IPS-11a (cell line): Measurements from ENCODE around the gene ETV6.

Experiments used
- H3K4me3 ChIP-seq: one replicate; pipeline ENCODE4 v1.5.1; 2013; ENCODE audit warnings: low read depth, low read length, control low read depth

ETV6 gene

DNA sequence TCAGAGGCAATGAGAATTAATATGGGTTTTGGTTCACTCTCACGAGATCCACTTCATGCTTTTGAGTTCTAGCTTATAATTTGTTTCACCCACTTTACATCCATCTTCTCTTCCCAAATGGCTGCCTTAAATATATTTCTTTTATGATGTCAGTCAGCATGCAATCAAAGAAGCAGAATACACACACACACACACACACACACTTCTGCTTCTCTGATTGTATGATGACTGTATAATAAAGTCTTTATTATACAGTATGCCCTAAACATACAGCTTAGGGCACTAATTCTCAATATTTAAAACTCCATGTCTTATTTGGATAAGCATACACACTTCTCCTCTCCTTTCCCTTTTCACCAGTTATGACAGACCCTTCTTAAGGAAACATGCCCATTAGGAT lies 6.7 kb upstream of the ETV6 start:
- H3K4me3 ChIP-seq = no peak overlapping the region

DNA sequence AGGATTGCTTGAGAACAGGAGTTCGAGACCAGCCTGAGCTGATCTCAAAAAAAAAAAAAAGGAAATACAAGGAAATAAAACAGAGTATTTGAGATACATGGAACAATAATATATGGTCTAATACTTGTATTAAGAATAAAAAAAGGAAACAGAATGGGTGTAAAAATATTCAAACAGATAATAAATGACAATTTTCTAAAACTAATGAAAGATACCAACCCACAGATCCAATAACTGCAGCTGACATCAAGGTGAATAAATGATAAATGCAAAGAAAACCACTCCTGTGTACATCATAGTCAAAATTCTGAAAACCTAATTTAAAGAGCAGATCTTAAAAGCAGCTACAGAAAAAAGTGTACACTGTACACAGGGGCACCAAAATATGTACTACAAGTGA lies 4.1 kb upstream of the ETV6 start:
- no peak overlapping the region for H3K4me3 ChIP-seq

DNA sequence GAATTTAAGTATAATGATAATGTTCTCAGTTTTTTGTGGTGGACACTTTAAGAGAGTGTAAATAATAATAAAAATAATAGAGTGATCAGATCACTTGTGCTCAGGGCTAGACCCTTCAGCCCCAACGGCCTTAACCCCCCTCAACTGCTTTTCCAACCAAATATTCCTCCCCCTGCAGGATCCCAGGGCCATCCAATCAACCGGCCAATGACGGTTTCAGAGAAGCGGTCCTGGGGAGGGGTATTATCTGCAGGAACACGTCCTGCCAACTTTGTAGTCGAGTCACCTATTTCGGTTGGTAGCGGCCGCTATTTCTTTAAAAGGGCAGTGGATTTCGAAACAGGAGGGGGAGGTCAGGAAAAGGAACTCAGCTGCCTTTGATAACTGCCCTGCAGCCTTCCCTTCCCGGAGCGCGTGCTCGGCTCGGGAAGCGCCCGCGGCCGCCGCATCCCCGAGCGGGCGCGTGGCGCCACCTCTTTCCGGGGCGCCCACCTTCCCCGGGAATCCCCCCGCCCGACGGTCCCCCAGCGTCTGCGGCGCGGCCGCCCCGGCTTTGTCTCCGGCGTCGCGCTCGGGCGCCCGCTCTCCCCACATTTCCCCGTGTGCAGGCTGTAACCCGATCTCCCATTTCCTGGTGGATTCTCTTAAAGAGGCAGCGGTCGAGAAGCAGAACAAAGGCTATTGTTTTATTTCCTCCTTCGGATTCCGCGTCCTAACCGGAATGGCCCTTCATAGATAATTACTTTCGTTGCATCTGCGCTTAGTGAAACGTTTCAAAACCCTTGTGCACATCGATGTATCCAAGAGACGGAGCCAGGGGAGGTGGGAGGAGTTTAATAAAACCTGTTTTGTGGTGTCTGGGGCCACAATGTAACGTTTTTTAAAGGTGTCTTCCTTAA lies 711 bp upstream of the ETV6 start:
- H3K4me3 ChIP-seq = peak overlapping the region; percentile 41

DNA sequence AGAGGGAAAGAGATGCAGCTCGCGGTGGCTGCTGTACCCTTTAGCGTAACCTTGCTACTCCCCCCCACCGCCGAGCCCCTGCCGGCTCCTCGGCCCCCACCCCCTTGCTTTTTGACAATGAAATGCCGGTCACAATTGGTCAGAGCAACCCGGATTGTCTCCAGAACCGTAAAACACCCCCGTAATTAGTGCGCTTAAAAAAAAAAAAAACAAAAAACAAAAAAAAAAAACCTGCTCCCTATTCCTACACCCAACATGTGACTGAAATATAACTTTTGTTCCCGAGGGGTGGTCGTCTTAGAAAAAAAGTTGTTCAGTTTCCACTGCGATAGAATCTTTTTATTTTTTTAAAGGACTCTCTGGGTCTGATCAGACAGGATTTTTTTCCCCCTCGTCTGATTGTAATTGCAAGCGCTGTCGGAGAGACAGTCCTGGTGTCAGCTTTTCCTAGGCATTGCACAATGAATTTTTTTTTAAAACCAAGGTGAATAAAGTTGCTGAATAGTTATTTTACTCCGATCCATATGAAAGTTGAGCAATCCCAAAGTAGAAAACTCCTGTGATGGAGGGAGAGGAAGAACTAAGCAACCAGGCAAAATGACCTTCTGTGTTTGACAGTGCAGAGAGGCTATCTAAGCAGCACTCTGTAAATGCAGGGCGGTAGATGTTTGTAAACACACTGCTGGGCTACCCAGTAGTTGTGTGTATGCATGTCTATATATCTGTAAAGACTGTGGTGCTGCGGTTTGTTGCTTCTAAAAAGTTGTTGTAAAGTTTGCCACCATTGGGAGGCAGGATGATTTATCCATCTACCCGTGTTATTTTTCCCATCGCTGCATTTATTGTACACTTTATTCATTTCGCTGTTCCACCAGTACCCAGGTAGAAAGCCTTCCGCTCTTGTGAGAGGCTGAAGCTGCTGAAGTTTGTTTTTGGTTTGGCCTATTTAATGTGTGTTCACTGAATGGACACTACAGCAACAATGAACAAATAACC lies 1.1 kb downstream of the ETV6 start:
- peak overlapping the region; percentile 73 for H3K4me3 ChIP-seq

DNA sequence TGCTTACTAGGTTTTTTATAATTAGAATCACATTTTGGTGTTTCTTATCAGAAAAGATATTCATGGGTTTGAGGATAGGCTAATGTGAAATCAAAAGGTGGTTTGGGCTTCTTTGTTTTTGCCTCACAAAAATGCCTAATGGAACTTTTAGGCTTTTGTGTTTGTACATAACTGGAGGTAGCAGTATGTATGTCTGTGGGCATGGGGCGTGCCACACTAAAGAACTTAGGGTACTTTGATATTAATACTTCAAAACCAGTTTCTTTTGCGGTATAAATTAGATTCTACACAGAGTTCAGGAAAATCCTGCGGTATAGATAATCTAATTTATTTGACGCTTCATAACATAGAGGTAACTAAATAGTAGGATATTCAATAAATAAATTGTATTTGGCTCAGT lies 1.9 kb downstream of the ETV6 start:
- no peak overlapping the region for H3K4me3 ChIP-seq

DNA sequence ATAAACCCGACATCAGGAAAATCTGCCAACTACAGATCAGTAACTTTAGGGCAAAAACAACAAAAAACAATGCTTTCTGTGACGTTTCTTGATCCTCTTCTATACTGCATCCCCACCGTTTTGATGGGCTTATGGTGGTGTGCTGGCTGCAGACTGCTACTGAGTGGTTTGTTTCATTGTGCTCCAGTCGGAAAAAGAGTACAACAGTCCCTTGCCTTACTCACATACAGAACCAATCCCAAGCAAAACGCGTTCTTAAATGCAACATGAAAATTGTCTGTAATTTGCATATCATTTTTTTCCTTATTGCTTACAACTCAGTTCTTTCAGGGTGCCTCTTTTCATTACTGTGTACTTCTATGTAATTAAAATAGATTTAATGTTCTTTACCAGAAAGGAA lies 2.3 kb downstream of the ETV6 start:
- H3K4me3 ChIP-seq = no peak overlapping the region

DNA sequence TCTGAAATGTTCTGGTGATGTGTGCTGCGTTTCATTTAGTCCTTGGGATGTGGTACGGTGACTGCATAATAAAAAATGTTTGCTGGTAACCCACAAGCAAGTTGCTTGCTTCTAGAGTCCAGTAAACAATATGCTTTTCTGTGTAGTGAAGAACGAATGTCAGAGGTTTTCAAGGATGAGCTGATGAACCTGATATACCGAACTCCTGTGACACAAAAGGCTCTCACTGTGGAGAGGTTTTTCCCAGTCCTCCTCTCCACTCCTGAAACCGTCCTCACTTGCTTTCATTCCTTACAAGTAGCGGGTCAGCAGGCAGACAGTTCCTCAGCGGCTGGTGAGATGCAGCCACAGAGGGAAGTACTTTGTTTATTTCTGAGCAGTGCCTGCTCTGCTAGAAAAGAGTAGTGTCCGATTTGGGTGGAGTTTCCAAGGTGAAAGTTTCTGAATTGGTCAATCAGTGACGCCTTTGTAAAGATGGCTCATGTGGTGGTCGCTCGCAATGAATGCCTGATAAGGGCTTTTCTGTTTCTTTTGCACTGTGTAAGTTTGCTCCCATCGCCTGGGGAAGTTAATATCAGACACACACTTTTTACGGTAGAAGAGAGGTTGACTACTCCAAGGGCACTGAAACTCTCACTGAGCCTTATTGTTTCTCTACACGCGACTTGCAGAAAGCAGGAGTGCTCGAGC lies 3.0 kb downstream of the ETV6 start:
- no peak overlapping the region for H3K4me3 ChIP-seq

DNA sequence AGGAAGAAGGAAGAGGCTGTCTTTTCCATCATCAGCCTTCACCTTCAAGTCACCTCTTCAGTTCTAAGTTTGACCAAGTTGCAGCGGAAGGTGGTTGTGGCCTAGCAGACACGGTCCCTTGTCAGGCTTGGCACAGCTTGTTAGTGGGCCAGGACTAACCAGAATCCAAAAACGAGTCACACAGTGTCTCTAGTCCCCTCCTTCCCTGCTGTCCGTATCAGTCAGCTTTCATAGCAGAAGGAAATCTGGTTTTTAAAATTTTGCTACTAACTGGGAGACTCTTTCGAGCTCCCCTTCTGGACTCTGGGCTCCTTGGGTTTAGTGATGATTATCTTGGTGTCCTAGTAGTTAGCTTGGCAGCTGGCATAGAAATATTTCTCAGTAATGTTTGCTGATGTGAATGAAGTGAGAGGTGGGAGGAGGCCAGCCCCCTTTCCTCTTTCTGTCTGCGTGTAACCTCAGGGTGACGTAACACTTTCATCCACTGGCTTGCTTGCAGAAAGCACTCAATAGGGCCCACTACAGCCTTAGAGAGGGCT lies 3.8 kb downstream of the ETV6 start:
- H3K4me3 ChIP-seq = no peak overlapping the region

DNA sequence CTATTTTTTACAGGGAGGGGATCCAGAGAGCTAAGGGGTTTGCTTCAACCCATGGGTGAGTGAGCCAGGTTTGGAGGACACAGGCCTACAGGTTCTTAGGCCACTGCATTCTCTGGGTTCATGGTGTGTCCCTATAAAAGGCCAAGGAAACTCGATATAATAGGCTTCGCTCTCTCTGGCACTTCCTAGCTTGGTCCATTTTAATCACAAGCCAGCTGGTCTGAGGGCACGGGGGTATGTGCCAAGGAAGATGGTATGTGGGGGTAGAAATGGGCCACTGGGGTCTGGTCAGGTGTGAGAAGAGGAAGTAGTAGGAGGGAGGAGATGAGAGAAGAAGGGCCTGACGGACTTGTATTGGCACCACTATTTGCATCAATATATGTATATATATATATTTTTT lies 4.9 kb downstream of the ETV6 start:
- no peak overlapping the region for H3K4me3 ChIP-seq

DNA sequence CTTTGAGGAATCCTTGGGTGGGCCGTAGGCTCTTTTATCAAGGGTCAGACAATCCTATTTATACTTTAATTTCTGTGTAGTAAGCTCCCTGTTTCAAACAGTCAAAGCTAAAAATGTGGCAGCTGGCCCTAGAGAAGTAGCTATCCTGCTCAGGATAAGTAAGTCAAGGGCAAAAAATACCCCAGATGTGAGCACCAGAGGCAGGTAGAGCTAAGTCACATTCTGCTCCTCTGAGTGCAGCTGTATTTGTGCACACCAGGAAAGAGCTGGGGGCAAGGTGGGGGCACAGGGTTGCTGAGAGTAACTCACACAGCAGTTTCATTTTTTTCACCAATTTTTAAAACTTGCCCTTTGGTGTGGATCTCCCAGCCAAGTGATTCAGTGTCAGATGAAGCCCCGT lies 5.3 kb downstream of the ETV6 start:
- H3K4me3 ChIP-seq = no peak overlapping the region

DNA sequence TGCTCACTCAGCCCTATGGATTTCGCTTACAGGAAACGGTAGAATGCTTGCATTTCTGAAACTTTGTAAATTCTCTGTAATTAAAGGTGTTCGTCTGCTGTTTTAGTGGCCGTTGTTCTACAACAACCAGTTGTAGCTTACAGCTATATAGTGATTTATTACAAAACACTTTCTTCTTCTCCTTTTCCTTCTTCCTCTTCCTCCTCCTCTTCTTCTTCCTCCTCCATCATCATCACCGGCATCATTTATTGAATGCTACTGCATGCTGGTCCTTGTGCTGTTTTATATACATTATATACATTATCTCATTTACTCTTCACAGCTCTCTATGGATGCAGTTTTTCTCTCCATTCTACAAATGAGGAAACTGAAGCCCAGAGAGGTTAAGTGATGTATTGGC lies 6.4 kb downstream of the ETV6 start:
- no peak overlapping the region for H3K4me3 ChIP-seq

DNA sequence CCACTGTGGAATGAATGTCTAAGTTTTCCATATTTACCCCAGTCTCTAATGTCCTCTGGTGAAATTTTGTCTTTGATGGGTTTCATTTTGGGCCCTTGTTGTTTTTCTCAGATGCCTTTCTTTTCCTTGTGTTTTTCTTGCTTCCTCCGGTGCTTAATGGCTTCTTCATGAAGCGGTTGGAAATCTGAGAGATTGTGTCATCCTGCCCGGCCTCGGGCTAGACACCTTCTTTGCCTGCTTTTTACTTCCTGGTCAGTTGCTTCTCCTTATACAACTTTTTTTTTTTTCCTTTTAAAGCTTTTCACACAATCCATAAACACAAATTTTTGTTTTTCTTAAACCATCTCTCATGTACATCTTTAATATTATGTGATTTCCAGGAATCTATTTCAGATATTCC lies 7.1 kb downstream of the ETV6 start:
- no peak overlapping the region for H3K4me3 ChIP-seq

DNA sequence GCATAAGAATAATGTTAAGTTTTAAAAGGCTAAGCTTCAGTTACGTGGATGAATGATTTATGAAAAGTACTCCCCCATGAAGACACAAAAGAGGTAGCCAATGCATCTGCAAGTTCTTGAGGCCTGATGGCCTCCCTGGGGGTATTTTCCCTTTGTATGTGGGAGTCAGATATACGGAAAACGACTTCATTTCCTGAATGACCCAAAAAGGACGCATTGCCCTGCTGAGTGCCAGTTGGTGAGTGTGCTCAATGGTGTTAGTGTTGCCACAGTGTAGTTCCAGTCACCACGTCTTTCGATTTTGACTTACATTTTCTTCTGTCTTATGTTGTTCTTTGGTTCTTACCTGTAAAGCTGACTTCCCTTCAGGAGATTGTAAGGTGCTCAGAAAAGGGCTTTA lies 8.0 kb downstream of the ETV6 start:
- no peak overlapping the region for H3K4me3 ChIP-seq

DNA sequence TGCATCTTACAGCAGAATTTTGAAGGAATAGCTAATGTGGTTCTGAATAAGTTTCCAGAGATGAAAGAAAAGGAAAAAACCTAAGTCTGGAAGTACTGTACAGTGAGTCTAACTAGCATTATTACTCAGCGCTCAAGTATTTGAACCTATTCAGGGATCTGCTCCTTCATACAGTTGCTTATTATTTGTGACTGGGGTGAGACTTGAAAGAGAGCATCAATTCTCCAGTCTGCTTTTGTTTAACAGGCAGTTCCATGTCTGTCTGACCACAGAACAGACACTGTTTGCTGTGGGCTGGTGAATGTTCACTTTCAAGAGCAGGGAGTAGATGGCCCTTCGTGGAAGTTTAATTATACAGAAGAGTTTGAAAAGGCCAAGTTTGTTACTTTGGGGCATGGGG lies 9.3 kb downstream of the ETV6 start:
- H3K4me3 ChIP-seq = no peak overlapping the region

DNA sequence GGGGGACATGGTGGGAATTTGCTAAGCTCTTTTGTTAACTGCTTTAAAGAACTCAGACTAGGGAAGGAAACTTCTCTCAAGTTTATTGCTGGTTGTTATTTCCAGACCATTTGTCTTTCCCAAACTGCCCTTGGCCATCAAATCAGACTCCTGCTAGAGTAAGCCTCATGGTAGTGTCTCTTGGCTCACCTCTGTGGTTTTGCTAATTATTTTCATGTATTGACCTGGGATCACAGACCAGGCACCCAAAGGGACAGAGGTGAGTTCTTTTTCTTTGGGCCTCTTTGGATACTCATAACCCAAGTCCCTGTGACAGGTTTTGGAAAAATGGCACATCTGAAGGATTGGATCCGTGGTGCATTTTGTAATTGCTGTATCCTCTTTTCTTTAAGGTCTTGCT lies 11.2 kb downstream of the ETV6 start:
- H3K4me3 ChIP-seq = no peak overlapping the region

DNA sequence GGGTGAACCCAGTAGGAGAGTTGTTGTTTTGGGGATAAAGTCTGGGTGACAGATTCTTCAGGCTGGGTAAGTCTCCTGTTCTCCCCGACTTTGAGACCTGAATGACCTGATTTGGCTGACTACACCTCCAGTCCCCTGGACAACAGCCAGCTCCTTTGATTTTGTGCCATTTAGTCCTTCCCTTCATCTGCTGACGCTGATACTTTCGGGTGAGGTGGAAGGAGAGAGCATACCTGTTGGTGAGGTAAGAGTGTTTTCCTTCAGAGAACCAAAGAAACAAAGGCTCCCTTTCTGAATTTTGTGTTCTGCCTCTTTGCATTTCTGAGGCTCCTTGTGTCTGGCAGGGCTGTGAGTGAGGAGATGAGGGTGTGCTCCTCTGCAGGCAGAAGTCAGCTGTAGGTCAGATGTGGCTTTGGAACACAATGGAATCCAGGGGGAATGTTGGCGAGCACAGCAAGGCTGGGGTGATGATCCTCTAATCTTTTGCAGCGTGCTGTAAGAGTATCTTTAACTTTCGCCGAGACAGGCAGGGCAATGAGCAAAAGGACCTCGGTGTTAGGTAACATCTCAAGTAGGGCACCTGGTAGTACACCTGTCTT lies 12.1 kb downstream of the ETV6 start:
- H3K4me3 ChIP-seq = no peak overlapping the region

DNA sequence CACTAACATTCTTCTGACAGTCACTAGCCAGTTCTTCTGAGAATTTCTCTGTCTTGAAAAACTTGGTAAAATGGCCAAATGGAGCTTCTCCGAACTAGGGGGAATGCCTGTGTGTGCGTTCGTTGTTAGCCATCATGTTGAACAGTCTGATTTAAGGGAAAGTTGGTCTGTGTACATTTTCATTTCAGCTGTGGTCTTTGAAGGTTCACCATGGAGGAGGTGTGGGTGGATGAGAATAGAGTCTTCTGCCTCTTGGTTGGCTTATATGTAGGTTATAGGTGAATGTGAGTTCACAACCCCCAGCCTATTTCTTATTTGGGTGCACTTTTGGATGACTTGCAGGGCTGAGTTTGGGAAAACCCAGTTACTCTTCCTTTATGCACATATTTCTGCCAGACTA lies 12.9 kb downstream of the ETV6 start:
- no peak overlapping the region for H3K4me3 ChIP-seq

DNA sequence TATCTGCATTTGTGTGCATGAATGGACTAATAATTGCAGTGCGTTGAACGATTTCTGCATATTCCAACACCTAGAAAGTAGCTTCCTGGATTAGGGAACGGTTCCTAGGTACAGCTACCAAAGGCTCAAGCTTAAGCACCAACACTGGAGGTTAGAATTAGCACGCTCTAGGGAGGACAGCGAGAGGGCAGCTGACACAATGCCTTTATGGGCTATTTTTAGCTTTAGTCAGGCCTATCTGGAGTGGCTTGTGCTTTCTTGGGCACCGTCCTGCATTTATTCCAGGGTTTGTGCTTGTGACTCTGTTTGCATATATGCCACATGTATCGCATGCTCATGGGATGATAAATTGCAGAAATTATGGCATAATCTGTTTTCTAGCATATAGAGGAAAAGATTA lies 13.7 kb downstream of the ETV6 start:
- no peak overlapping the region for H3K4me3 ChIP-seq

DNA sequence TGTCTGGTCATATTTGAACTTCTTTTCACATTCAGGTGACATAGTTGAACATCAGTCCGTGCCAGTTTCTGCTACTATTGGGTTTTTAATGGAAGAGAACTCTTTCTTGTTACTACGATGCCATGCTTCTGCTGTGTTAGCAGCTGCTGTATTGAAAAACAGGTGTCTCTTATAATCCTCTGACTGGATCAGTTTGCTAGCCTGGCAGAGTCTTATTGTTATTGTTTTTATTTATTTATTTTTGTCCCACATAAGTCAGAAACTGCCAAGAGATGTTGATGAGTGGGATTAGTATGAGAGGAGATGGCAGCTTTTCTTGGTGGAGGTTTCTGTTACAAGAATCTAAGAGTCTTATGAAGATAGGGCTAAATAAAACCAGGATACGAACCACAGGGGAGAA lies 14.6 kb downstream of the ETV6 start:
- H3K4me3 ChIP-seq = no peak overlapping the region

DNA sequence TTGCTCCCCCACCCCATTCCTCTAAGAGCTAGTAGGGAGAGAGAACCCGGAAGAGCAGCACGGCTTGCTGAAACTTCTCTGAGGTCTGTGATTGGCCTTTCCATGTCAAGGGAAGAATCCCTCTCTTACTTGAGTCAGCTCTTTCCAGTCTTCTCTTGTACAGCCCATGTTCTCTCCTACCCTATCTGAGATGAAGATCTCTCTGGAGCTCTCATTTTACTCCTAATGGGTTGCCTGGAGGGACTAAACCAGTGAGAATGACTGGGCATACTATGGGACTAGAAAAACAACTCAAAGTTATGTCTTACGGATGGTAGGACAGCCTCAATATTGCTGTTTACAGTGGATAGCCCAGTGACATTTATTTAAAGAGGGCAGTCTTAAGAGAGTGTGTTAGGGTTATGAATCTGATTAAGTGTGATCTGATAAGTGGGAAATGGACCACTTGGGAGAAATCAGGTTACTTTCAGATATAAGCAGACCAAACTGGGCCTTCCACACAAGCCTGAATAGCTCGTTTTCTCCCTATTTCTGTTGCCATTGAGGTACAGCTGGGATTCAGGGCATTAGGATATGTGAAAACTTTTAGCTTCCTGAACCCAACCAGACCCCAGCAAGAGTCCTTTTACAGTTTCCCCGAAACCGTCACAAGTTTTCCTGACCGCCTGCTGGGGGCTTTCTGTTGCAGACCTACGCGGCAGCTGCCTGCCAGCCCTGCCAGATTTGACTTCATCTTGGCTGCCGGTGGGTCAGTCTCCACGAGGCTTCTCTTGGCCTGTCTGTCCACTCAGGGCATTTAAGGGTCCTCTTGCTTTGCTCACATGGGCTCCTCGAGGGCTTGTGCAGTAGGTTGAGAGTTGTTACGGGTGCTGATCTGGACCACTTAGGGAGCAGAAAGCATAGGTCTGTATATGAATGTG lies 16.9 kb downstream of the ETV6 start:
- H3K4me3 ChIP-seq = no peak overlapping the region
